K562 (cell line): Measurements from ENCODE around the gene TMC8. TPM values are rescaled to one million over a fixed set of nuclear protein-coding genes. Genes with fewer than 3 reads are reported as not detected.
A peak's percentile ranks its signal among the peaks of the same experiment; 100 is the strongest.
"Not testable (repeated sequence)": the region's sequence is repeated elsewhere in the genome, so short reads cannot be mapped to it uniquely, and the experiment has no call there.

ENCODE experiments used
- ARID2 ChIP-seq: fragments of 450-650 bp; IDR thresholded peaks from 2 replicates; pipeline ENCODE4 v1.6.1; 2017; ENCODE audit warnings: antibody characterized with exemption, mild to moderate bottlenecking
- CBFB ChIP-seq: sonication (generic); formaldehyde crosslinking; IDR thresholded peaks from 2 replicates; pipeline ENCODE4 v1.4.0; 2020; ENCODE audit warnings: mild to moderate bottlenecking, missing genetic modification reagents
- EP400 ChIP-seq: fragments of 450-650 bp; IDR thresholded peaks from 2 replicates; pipeline ENCODE4 v1.6.1; 2017; ENCODE audit warnings: antibody characterized with exemption, mild to moderate bottlenecking, moderate library complexity
- SMARCE1 ChIP-seq: fragments of 450-650 bp; IDR thresholded peaks from 2 replicates; pipeline ENCODE4 v1.7.1; 2016; ENCODE audit warnings: mild to moderate bottlenecking
- TRIM25 ChIP-seq: fragments of 450-650 bp; IDR thresholded peaks from 2 replicates; pipeline ENCODE4 v1.7.0; 2016; ENCODE audit warnings: borderline replicate concordance
- ZEB2 ChIP-seq: fragments of 450-650 bp; IDR thresholded peaks from 2 replicates; pipeline ENCODE4 v1.6.1; 2016
- ZNF592 ChIP-seq: fragments of 450-650 bp; IDR thresholded peaks from 2 replicates; pipeline ENCODE4 v1.6.1; 2017; ENCODE audit warnings: antibody characterized with exemption, mild to moderate bottlenecking
- polyA plus RNA-seq, 8 experiments: library from polyadenylated mRNA; depleted of rRNA in 4 of 8; stranded (reverse) in 5 of 8; unstranded in 3 of 8; fragments of >200 nt; fragmentation: Nextera tagmentation in 2 of 8; fragmentation: Illumina TruSeq in 1 of 8; extraction: Ambion mirVana in 2 of 8; extraction: Trizol in 1 of 8; gene quantifications; 2 replicates each; pipeline versions ENCODE4 v1.2.1 to v1.2.3, GENCODE V29; 2011 to 2014; ENCODE audit warnings: inconsistent platforms in 1 of 8, missing spikeins in 1 of 8
- total RNA-seq, 7 experiments: library from RNA; depleted of rRNA in 6 of 7; stranded (reverse); fragments of >200 nt in 6 of 7; fragmentation: Illumina TruSeq in 2 of 7; extraction: Trizol in 2 of 7; gene quantifications; 2 replicates each; pipeline versions ENCODE4 v1.2.1 to v1.2.3, GENCODE V29; 2011 to 2021; ENCODE audit warnings: low replicate concordance in 1 of 7
- TF ChIP-seq, protein P1 (sequence below), 2 experiments: fragments of 450-650 bp in 1 of 2; sonication (generic) in 1 of 2; formaldehyde crosslinking in 1 of 2; IDR thresholded peaks; 2 replicates each; pipeline versions ENCODE4 v1.7.1 to v1.9.0; 2016 to 2022; ENCODE audit warnings: inconsistent platforms in 1 of 2, mild to moderate bottlenecking in 1 of 2, missing genetic modification reagents in 1 of 2

Gene TMC8
- total and polyA plus RNA-seq, 9 of the 15 experiments (the other 6 are each of a cell fraction or from before 2014, with no cell fraction given): 0.13 to 10.9 (median 2.8) TPM

DNA sequence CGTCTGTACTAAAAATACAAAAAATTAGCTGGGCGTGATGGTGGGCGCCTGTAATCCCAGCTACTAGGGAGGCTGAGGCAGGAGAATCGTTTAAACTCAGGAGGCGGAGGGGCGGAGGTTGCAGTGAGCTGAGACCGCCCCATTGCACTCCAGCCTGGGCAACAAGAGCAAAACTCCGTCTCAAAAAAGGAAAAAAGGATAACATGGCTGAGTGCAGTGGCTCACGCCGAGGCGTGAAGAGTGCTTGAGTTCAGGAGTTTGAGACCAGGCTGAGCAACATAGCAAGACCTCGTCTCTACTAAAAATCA lies 9.2 kb downstream of the TMC8 start (continued):
- TF ChIP-seq ZNF592 (peak; percentile 58; the same call in 1 of the 2 replicates), SMARCE1 (0 out of 2 replicates have a peak, but pooled peaks have one; percentile 59), EP400 (peak; percentile 50; the same call in 1 of the 2 replicates), TRIM25 (0 out of 2 replicates have a peak, but pooled peaks have one; percentile 20), CBFB (CRISPR knock-in tag) (peak; percentile 70; the same call in 1 of the 2 replicates), ARID2 (0 out of 2 replicates have a peak, but pooled peaks have one; percentile 1), ZEB2 (0 out of 2 replicates have a peak, but pooled peaks have one; percentile 18)
- TF ChIP-seq, protein P1, sequence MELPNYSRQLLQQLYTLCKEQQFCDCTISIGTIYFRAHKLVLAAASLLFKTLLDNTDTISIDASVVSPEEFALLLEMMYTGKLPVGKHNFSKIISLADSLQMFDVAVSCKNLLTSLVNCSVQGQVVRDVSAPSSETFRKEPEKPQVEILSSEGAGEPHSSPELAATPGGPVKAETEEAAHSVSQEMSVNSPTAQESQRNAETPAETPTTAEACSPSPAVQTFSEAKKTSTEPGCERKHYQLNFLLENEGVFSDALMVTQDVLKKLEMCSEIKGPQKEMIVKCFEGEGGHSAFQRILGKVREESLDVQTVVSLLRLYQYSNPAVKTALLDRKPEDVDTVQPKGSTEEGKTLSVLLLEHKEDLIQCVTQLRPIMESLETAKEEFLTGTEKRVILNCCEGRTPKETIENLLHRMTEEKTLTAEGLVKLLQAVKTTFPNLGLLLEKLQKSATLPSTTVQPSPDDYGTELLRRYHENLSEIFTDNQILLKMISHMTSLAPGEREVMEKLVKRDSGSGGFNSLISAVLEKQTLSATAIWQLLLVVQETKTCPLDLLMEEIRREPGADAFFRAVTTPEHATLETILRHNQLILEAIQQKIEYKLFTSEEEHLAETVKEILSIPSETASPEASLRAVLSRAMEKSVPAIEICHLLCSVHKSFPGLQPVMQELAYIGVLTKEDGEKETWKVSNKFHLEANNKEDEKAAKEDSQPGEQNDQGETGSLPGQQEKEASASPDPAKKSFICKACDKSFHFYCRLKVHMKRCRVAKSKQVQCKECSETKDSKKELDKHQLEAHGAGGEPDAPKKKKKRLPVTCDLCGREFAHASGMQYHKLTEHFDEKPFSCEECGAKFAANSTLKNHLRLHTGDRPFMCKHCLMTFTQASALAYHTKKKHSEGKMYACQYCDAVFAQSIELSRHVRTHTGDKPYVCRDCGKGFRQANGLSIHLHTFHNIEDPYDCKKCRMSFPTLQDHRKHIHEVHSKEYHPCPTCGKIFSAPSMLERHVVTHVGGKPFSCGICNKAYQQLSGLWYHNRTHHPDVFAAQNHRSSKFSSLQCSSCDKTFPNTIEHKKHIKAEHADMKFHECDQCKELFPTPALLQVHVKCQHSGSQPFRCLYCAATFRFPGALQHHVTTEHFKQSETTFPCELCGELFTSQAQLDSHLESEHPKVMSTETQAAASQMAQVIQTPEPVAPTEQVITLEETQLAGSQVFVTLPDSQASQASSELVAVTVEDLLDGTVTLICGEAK (IDR thresholded peaks at IDR 0.05): 0 out of 2 replicates have a peak, but pooled peaks have one; percentile 46
- TF ChIP-seq, protein P1 (CRISPR knock-in tag; IDR thresholded peaks at IDR 0.05): not testable (repeated sequence)
